HG02938 (cell line): ENCODE results near the gene PPARA.

Experiments used
- ATAC-seq: cut with Tn5 transposase; IDR thresholded peaks from one replicate; pipeline ENCODE4 v1.9.1; 2021; ENCODE audit warnings: mild to moderate bottlenecking, moderate library complexity; ENCODE audit not compliant: unreplicated experiment

The PPARA gene

GRCh38 chr22:46290121-46290842 is 140.0 kb downstream of the PPARA start:
- ATAC-seq, result no peak

- ATAC-seq, result no peak
Measured at GRCh38 chr22:46290843-46291785, 140.8 kb downstream of the PPARA start.

- no peak for ATAC-seq
Measured at GRCh38 chr22:46292173-46292572, 141.8 kb downstream of the PPARA start.

GRCh38 chr22:46292732-46293131 is 142.4 kb downstream of the PPARA start:
- ATAC-seq, result no peak
